Measurements from ENCODE around the gene TTLL6. TPM values are rescaled to one million over a fixed set of nuclear protein-coding genes. Genes with fewer than 3 reads are reported as not detected.

TTLL6 gene
- not detected in 2 replicates for total RNA-seq

GRCh38 chr17:48816774-48817590 lies at the start of gene TTLL6:
TSS of gene TTLL6 (minus strand) at chr17:48817229. CDS start at chr17:48817072, 157 bp downstream.

GRCh38 chr17:48830840-48831548 lies 14.0 kb upstream of the TTLL6 start, which contains the start of gene CALCOCO2:
TSS of gene CALCOCO2 (plus strand) at chr17:48831035. CDS start at chr17:48841708, 10,673 bp downstream.

GRCh38 chr17:48728232-48729231 lies 88.5 kb downstream of the TTLL6 start, which contains the start of gene HOXB13:
TSS of gene HOXB13 (minus strand) at chr17:48728750. CDS start at chr17:48728593, 157 bp downstream.

GRCh38 chr17:48722915-48723422 lies 94.1 kb downstream of the TTLL6 start, which contains the start of gene PRAC2:
TSS of gene PRAC2 (plus strand) at chr17:48723185. CDS start at chr17:48724411, 1,226 bp downstream.

DNA sequence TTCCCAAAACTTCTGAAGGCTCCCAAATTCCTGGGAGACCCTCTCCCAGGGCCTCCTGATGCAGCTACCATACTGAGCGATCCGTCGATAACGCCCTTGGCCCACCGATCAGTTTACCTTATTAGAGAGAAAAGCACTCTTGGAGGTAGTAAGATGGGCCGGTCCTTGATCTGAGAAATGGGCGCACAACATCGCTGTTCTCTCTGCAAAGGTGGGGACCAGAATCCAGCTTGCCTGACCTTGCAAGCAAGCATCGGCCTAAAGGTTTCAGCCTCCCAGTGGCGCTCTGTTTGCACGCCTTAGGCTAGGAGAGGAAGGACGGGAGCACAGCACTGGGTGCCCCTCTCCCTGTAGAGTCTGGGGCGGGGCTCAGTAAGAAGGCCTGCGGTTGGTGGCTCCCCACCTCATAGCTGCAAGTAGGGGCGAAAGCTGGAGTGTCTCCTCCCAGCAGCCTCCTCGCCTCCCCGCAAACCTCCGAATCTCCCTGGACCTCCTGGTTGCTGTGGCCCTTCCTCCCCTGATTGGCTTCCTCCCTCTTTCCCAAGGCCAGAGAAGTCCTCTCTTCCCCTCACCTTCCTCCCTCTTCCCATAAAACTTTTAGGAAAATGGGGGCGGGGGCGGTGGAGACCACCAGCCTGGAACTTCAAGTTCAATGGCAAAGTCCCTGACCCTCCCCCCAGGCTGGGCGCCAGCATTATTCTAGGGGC lies 94.7 kb downstream of the TTLL6 start, which contains the start of gene PRAC1:
Gene PRAC1 (minus strand): TSS at position 318 of the 707 bp plus-strand sequence. CDS start 126 bp downstream, at position 192.

Other genes starting within 250 kb of the TTLL6 start
- gene HOXB4, start 238.9 kb downstream of the TTLL6 start, total RNA-seq = 0.10 TPM in 1 of 2 replicates, not detected in the other
- gene HOXB3, start 227.0 kb downstream of the TTLL6 start, total RNA-seq = 0.37 and 0.73 TPM in 2 replicates
- not detected in 2 replicates for gene HOXB5, start 223.4 kb downstream of the TTLL6 start, total RNA-seq
- gene HOXB6, start 212.2 kb downstream of the TTLL6 start, total RNA-seq = not detected in 2 replicates
- not detected in 2 replicates for gene HOXB7, start 206.2 kb downstream of the TTLL6 start, total RNA-seq
- gene HOXB8, start 201.9 kb downstream of the TTLL6 start, total RNA-seq = not detected in 2 replicates
- not detected in 2 replicates for gene HOXB9, start 190.9 kb downstream of the TTLL6 start, total RNA-seq
- not detected in 2 replicates for gene PRAC1, start 94.7 kb downstream of the TTLL6 start, total RNA-seq
- not detected in 2 replicates for gene PRAC2, start 94.0 kb downstream of the TTLL6 start, total RNA-seq
- not detected in 2 replicates for gene HOXB13, start 88.5 kb downstream of the TTLL6 start, total RNA-seq
- 65.4 and 76.2 TPM in 2 replicates for gene CALCOCO2, start 13.8 kb upstream of the TTLL6 start, total RNA-seq
- gene ATP5MC1, start 75.6 kb upstream of the TTLL6 start, total RNA-seq = 52.0 and 119 TPM in 2 replicates
- gene UBE2Z, start 91.2 kb upstream of the TTLL6 start, total RNA-seq = 63.7 and 65.6 TPM in 2 replicates
- 46.6 and 79.2 TPM in 2 replicates for gene SNF8, start 127.6 kb upstream of the TTLL6 start, total RNA-seq
- not detected in 2 replicates for gene GIP, start 151.4 kb upstream of the TTLL6 start, total RNA-seq
- gene IGF2BP1, start 180.2 kb upstream of the TTLL6 start, total RNA-seq = not detected in 2 replicates